ENCODE results near the gene PTPRG. TPM values are rescaled to one million over a fixed set of nuclear protein-coding genes. Genes with fewer than 3 reads are reported as not detected.

Gene PTPRG
- total RNA-seq, 6 experiments from 2014 or later: 11.7 to 27.8 (median 14.7) TPM

GRCh38 chr3:61628636-61629035 lies 67.3 kb downstream of the PTPRG start:
- no peak for ATAC-seq
- H3K27ac ChIP-seq: no peak overlapping the region

GRCh38 chr3:61629442-61629841 lies 68.1 kb downstream of the PTPRG start:
- Histone ChIP-seq H3K9me3 (no peaks in the 10 kb centered on the region), H3K27ac (no peak overlapping the region), H3K27me3 (no peaks in the 10 kb centered on the region), H3K4me3 (no peak overlapping the region), H3K4me1 (peaks cover 0 to 33% (median 10%) of the 10 kb centered on the region in 4 donors), H3K36me3 (no peaks in the 10 kb centered on the region)
- intact Hi-C loops (cut with DNase I): no loop called here
- no peak for TF ChIP-seq CTCF (IDR thresholded peaks at IDR 0.05)
- TF ChIP-seq POLR2A (IDR thresholded peaks at IDR 0.05): no peak
- 88% methylated on average over 3 of the region's 4 CpGs for WGBS (ENCODE audit: insufficient coverage, low coverage, low lambda C conversion rate, missing lambda C conversion rate)
- ATAC-seq (no peak), DNase-seq (no peak)

More at GRCh38 chr3:61628636-61629035, 67.3 kb downstream of the PTPRG start:
- 57% methylated on average over 2 of the region's 3 CpGs for WGBS (ENCODE audit: insufficient coverage, low coverage, low lambda C conversion rate, missing lambda C conversion rate)
- no peak for DNase-seq
- Histone ChIP-seq H3K36me3 (no peaks in the 10 kb centered on the region), H3K27me3 (no peaks in the 10 kb centered on the region), H3K4me3 (no peak overlapping the region), H3K9me3 (no peaks in the 10 kb centered on the region), H3K4me1 (peaks cover 0 to 28% (median 8%) of the 10 kb centered on the region in 4 donors)
- TF ChIP-seq CTCF (IDR thresholded peaks at IDR 0.05): no peak
- no peak for TF ChIP-seq POLR2A (IDR thresholded peaks at IDR 0.05)
- intact Hi-C loops (cut with DNase I): no loop called here

- intact Hi-C loops (cut with DNase I): no loop called here
- no peak for ATAC-seq
- no peak for DNase-seq
- Histone ChIP-seq H3K36me3 (no peaks in the 10 kb centered on the region), H3K27me3 (no peaks in the 10 kb centered on the region), H3K9me3 (no peaks in the 10 kb centered on the region), H3K4me3 (no peak overlapping the region), H3K4me1 (peaks cover 0 to 38% (median 12%) of the 10 kb centered on the region in 4 donors), H3K27ac (no peak overlapping the region)
- no peak for TF ChIP-seq CTCF (IDR thresholded peaks at IDR 0.05)
- TF ChIP-seq POLR2A (IDR thresholded peaks at IDR 0.05): no peak
- 82% methylated on average over 2 of the region's 2 CpGs for WGBS (ENCODE audit: insufficient coverage, low coverage, low lambda C conversion rate, missing lambda C conversion rate)
These were observed 69.9 kb downstream of the PTPRG start for GRCh38 chr3:61631108-61631769.

GRCh38 chr3:61632568-61633175 lies 71.3 kb downstream of the PTPRG start:
- intact Hi-C loops (cut with DNase I): no loop called here
- WGBS (ENCODE audit: insufficient coverage, low coverage, low lambda C conversion rate, missing lambda C conversion rate): 88% methylated on average over 2 of the region's 2 CpGs

More at GRCh38 chr3:61632568-61633175, 71.3 kb downstream of the PTPRG start:
- no peak for DNase-seq
- ATAC-seq: no peak
- Histone ChIP-seq H3K27ac (no peak overlapping the region), H3K9me3 (no peaks in the 10 kb centered on the region), H3K27me3 (no peaks in the 10 kb centered on the region), H3K4me3 (no peak overlapping the region), H3K4me1 (peaks cover 0 to 32% (median 8%) of the 10 kb centered on the region in 4 donors), H3K36me3 (no peaks in the 10 kb centered on the region)
- TF ChIP-seq POLR2A (IDR thresholded peaks at IDR 0.05) (no peak), CTCF (IDR thresholded peaks at IDR 0.05) (no peak)

Data from right lobe of liver (tissue), 6 donors.